Mammary epithelial cell (primary cell): Measurements from ENCODE around the gene TRPV5.

Source experiments
- EZH2 ChIP-seq: IDR thresholded peaks from 2 replicates; pipeline ENCODE4 v1.6.1; 2012; ENCODE audit warnings: low read length, inconsistent platforms, borderline replicate concordance
- TF ChIP-seq, protein P1 (sequence below), 2 donors: IDR thresholded peaks in 1 of 2; conservative IDR thresholded peaks in 1 of 2; 2 replicates each; pipeline ENCODE4 v1.5.1; 2011 to 2012; ENCODE audit warnings: inconsistent platforms in 2 of 2, low read length in 2 of 2, mild to moderate bottlenecking in 2 of 2, control low read depth in 1 of 2, low read depth in 1 of 2; ENCODE audit not compliant: insufficient read depth in 1 of 2; ENCODE audit errors: extremely low read depth in 1 of 2

DNA sequence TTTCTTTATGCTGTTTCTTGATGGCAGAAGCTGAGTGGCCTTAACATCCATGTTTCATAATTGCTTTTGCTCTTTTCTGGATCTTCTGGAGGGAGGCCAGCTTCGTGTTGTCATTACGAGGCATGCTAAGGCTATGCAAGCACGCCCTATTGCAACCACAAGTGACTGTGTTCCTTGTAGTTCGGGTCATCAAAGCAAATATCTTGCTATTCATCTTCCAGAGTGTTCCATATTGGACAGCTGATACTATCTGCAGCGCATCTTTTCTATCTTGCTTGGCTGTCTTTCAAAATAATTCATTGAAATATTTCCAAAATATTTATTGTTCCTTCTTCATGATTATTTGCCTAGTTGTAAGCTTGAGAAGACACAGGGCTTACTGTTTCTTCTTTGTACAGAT, 73.7 kb downstream of the TRPV5 start:
- TF ChIP-seq, protein P1, sequence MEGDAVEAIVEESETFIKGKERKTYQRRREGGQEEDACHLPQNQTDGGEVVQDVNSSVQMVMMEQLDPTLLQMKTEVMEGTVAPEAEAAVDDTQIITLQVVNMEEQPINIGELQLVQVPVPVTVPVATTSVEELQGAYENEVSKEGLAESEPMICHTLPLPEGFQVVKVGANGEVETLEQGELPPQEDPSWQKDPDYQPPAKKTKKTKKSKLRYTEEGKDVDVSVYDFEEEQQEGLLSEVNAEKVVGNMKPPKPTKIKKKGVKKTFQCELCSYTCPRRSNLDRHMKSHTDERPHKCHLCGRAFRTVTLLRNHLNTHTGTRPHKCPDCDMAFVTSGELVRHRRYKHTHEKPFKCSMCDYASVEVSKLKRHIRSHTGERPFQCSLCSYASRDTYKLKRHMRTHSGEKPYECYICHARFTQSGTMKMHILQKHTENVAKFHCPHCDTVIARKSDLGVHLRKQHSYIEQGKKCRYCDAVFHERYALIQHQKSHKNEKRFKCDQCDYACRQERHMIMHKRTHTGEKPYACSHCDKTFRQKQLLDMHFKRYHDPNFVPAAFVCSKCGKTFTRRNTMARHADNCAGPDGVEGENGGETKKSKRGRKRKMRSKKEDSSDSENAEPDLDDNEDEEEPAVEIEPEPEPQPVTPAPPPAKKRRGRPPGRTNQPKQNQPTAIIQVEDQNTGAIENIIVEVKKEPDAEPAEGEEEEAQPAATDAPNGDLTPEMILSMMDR (conservative IDR thresholded peaks at IDR 0.05 in 1 of 2, IDR thresholded peaks at IDR 0.05 in 1 of 2; ENCODE audit: extremely low read depth in 1 of 2, insufficient read depth in 1 of 2, low read depth in 1 of 2, low read length in 2 of 2), result no peak
- no peak for TF ChIP-seq EZH2
